GM12878 (cell line): ENCODE data around the gene LTBP3. TPM values are rescaled to one million over a fixed set of nuclear protein-coding genes. Genes with fewer than 3 reads are reported as not detected.
A peak's percentile ranks its signal among the peaks of the same experiment; 100 is the strongest.

Experiments
- ATAC-seq: fragments of 200-7000 bp; cut with Tn5 transposase; 3 replicates; pipeline ENCODE4 v1.9.1; 2020; ENCODE audit warnings: mild to moderate bottlenecking, moderate library complexity
- BruUV-seq: library from RNA; stranded (reverse); fragments of 400-500 nt; replicated peaks from 2 replicates; lab custom pipeline; 2021; lab: Mats Ljungman, UMichigan
- CTCF ChIA-PET: fragments of 300-600 bp; sonication (Branson Sonifier 250); formaldehyde crosslinking; extraction: SDS; loops from one replicate; lab custom pipeline; 2021; ENCODE audit warnings: inconsistent platforms; lab: Yijun Ruan, JAX
- POLR2A ChIA-PET: fragments of 350-600 bp; formaldehyde crosslinking; extraction: SDS; loops from one replicate; lab custom pipeline; 2021; ENCODE audit warnings: inconsistent platforms; lab: Charles Lee
- RAD21 ChIA-PET: fragments of 300-600 bp; sonication (Branson Sonifier 250); formaldehyde crosslinking; loops from one replicate; lab custom pipeline; 2023; ENCODE audit warnings: antibody characterized with exemption; ENCODE audit not compliant: unreplicated experiment; lab: Charles Lee
- SMC1A ChIA-PET: fragments of 300-600 bp; sonication (Branson Sonifier 250); formaldehyde crosslinking; loops from one replicate; lab custom pipeline; 2023; ENCODE audit not compliant: unreplicated experiment, uncharacterized antibody; lab: Charles Lee
- DNase-seq: peaks from one replicate; pipeline ENCODE4 v3.0.0-alpha.2; 2011; ENCODE audit warnings: low read depth, low spot score
- FAIRE-seq: peaks from 3 replicates; lab custom pipeline; 2011; peaks lifted over from hg19 to GRCh38; lab: Jason Lieb, UNC
- H2AFZ ChIP-seq: 2 replicates; pipeline ENCODE4 v1.6.0; 2011; ENCODE audit warnings: low read depth, low read length, control low read depth; ENCODE audit not compliant: control insufficient read depth
- H3K27ac ChIP-seq: 2 replicates; pipeline ENCODE4 v1.5.1; 2011; ENCODE audit warnings: control low read depth; ENCODE audit not compliant: control insufficient read depth, insufficient read depth
- H3K27me3 ChIP-seq, 2 experiments: replicated peaks in 1 of 2; 2 replicates each; pipeline versions ENCODE4 v1.6.0 to v1.6.1; 2011; ENCODE audit warnings: low read length in 1 of 2; ENCODE audit not compliant: control insufficient read depth in 2 of 2, insufficient read depth in 2 of 2
- H3K36me3 ChIP-seq, 2 experiments: 2 replicates each; pipeline ENCODE4 v1.5.1; 2011; ENCODE audit warnings: low read length in 1 of 2; ENCODE audit not compliant: control insufficient read depth in 2 of 2, insufficient read depth in 2 of 2
- H3K4me1 ChIP-seq: 2 replicates; pipeline ENCODE4 v1.6.1; 2011; ENCODE audit warnings: mild to moderate bottlenecking, low read length, moderate library complexity, mixed read lengths; ENCODE audit not compliant: control insufficient read depth, insufficient read depth
- H3K4me2 ChIP-seq: 2 replicates; pipeline ENCODE4 v1.6.0; 2011; ENCODE audit warnings: control low read depth; ENCODE audit not compliant: control insufficient read depth, insufficient read depth
- H3K4me3 ChIP-seq: fragments of 200-600 bp; sonication (generic); 2 replicates; pipeline ENCODE4 v1.5.1; 2016
- H3K79me2 ChIP-seq: 2 replicates; pipeline ENCODE4 v1.6.0; 2011; ENCODE audit warnings: low read length; ENCODE audit not compliant: control insufficient read depth, insufficient read depth
- H3K9ac ChIP-seq: 2 replicates; pipeline ENCODE4 v1.8.0; 2011; ENCODE audit warnings: low read length, control low read depth, mixed read lengths; ENCODE audit not compliant: control insufficient read depth, insufficient read depth
- H3K9me3 ChIP-seq: replicated peaks from 3 replicates; pipeline ENCODE4 v1.5.1; 2011; ENCODE audit warnings: mild to moderate bottlenecking, low read length; ENCODE audit not compliant: control insufficient read depth, insufficient read depth
- H4K20me1 ChIP-seq: 2 replicates; pipeline ENCODE4 v1.6.0; 2011; ENCODE audit not compliant: control insufficient read depth, insufficient read depth
- DPF2 ChIP-seq: fragments of 450-650 bp; IDR thresholded peaks from 2 replicates; pipeline ENCODE4 v1.6.1; 2017; ENCODE audit warnings: mild to moderate bottlenecking
- GABPA ChIP-seq: IDR thresholded peaks from 2 replicates; pipeline ENCODE4 v1.6.1; 2014; ENCODE audit warnings: antibody characterized with exemption, low read depth, mild to moderate bottlenecking, inconsistent platforms
- KAT2A ChIP-seq: conservative IDR thresholded peaks from 2 replicates; pipeline ENCODE4 v1.6.1; 2011; ENCODE audit warnings: low read depth, low read length; ENCODE audit not compliant: control insufficient read depth
- LARP7 ChIP-seq: fragments of 450-650 bp; IDR thresholded peaks from 2 replicates; pipeline ENCODE4 v1.6.1; 2017; ENCODE audit warnings: mild to moderate bottlenecking
- POLR2A ChIP-seq: IDR thresholded peaks from 2 replicates; pipeline ENCODE4 v1.6.1; 2011; ENCODE audit warnings: low read depth, mild to moderate bottlenecking, low read length
- REST ChIP-seq: IDR thresholded peaks from 2 replicates; pipeline ENCODE4 v1.6.1; 2012; ENCODE audit warnings: mild to moderate bottlenecking, low read depth, low read length
- SREBF1 ChIP-seq: IDR thresholded peaks from 2 replicates; pipeline ENCODE4 v1.6.1; 2012; ENCODE audit warnings: mild to moderate bottlenecking, low read length
- SUPT20H ChIP-seq: IDR thresholded peaks from 2 replicates; pipeline ENCODE4 v1.6.1; 2011; ENCODE audit warnings: low read depth, mild to moderate bottlenecking, low read length, moderate library complexity, borderline replicate concordance; ENCODE audit not compliant: control insufficient read depth
- ZBED1 ChIP-seq: IDR thresholded peaks from 2 replicates; pipeline ENCODE4 v1.6.1; 2016; ENCODE audit warnings: borderline replicate concordance
- WGBS: methylation state at CpG from one replicate; pipeline ENCODE4 v1.1.6; 2016; ENCODE audit warnings: low lambda C conversion rate; ENCODE audit not compliant: insufficient replicate concordance, insufficient coverage; ENCODE audit errors: missing lambda C conversion rate; 5-methylcytosine and 5-hydroxymethylcytosine counted together
- in situ Hi-C: fragments of 300-500 bp; cut with MboI; formaldehyde crosslinking; loops from 9 replicates; pipeline ENCODE4 v1.14.3; 2018; ENCODE audit warnings: mixed read lengths
- intact Hi-C: fragments of 100-400 bp; cut with micrococcal nuclease; formaldehyde crosslinking; loops from one replicate; pipeline ENCODE4 v1.14.2; 2022; ENCODE audit not compliant: unreplicated experiment
- polyA plus RNA-seq, 11 experiments: library from polyadenylated mRNA; depleted of rRNA in 4 of 11; unstranded in 6 of 11; stranded (reverse) in 5 of 11; fragments of >200 nt; fragmentation: Nextera tagmentation in 4 of 11; fragmentation: Illumina TruSeq in 1 of 11; extraction: Ambion mirVana in 4 of 11; extraction: Trizol in 1 of 11; gene quantifications; 1 replicate in 1 of 11; 2 replicates in 10 of 11; pipeline versions ENCODE4 v1.2.1 to v1.2.3, GENCODE V29; 2011 to 2016; ENCODE audit warnings: inconsistent platforms in 2 of 11, missing spikeins in 2 of 11, low read depth in 1 of 11
- total RNA-seq, 4 experiments: library from RNA; depleted of rRNA in 3 of 4; stranded (reverse); fragments of >200 nt in 3 of 4; fragmentation: Illumina TruSeq in 1 of 4; extraction: Trizol in 1 of 4; gene quantifications; 2 replicates each; pipeline versions ENCODE4 v1.2.1 to v1.2.3, GENCODE V29; 2013 to 2021
- TF ChIP-seq, protein P1 (sequence below): fragments of 450-650 bp; IDR thresholded peaks from 2 replicates; pipeline ENCODE4 v1.6.1; 2018; ENCODE audit warnings: borderline replicate concordance, mild to moderate bottlenecking; ENCODE audit not compliant: partially characterized antibody

Gene LTBP3
- total and polyA plus RNA-seq, 10 of the 15 experiments (the other 5 are each of a cell fraction or from before 2014, with no cell fraction given): 2.2 to 12.2 (median 6.2) TPM; not detected in 2

DNA sequence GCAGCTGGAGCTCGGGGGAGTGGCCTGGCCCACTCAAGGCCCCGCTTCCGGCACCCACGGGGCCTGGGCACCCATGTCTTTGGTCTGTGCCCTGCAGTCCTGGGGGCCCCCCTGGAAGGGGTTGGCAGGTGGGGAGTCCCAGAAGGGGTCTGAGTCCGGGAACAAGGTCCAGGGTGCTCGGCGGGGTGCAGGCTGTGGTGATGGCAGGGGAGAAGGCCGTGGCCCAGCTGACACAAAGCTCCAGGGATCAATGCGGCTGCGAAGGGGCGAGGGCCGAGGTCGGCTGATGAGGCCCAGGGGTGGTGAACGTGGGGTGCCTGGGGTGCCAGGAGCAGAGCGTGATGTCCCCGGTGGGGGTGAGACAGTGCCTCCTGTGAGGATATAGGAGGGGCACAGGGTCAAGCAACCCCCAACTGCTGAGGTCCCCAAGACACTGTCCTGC, 40.1 kb upstream of the LTBP3 start:
- POLR2A ChIA-PET: interaction anchor here (1.5 kb wide), 1 partner anchor 14 kb away, joined by 3 read pairs; no protein-coding TSS in a partner anchor

GRCh38 chr11:65596520-65596919, 38.4 kb upstream of the LTBP3 start:
- CTCF ChIA-PET: interaction anchor here (1.4 kb wide), 1 partner anchor 20 kb away, joined by 3 read pairs; the partner anchor contains the start of gene EHBP1L1
- RAD21 ChIA-PET: no interaction called here
- BruUV-seq: no TSS peak
- Histone ChIP-seq H3K27ac (no peak overlapping the region), H3K79me2 (no peaks in the 10 kb centered on the region), H3K4me3 (no peak overlapping the region), H3K9me3 (no peaks in the 10 kb centered on the region), H3K4me2 (no peak overlapping the region), H3K36me3 (peaks cover 1 to 3% of the 10 kb centered on the region in 2 experiments; a peak in 3 of 4 replicates), H3K27me3 (no peaks in the 10 kb centered on the region), H3K4me1 (no peaks in the 10 kb centered on the region), H3K9ac (no peak overlapping the region), H4K20me1 (no peaks in the 10 kb centered on the region), H2AFZ (no peak overlapping the region)
- SMC1A ChIA-PET: interaction anchor here (2.0 kb wide), 1 partner anchor 23 kb away, joined by 6 read pairs; the partner anchor contains the start of gene FAM89B
- POLR2A ChIA-PET: interaction anchor here (0.5 to 0.9 kb wide), 4 partner anchors 9 to 542 kb away, joined by 3 to 4 read pairs (median 4); no protein-coding TSS in a partner anchor
- TF ChIP-seq KAT2A (no peak), SUPT20H (no peak), ZBED1 (no peak), REST (no peak), DPF2 (no peak), LARP7 (no peak), GABPA (no peak)
- TF ChIP-seq, protein P1, sequence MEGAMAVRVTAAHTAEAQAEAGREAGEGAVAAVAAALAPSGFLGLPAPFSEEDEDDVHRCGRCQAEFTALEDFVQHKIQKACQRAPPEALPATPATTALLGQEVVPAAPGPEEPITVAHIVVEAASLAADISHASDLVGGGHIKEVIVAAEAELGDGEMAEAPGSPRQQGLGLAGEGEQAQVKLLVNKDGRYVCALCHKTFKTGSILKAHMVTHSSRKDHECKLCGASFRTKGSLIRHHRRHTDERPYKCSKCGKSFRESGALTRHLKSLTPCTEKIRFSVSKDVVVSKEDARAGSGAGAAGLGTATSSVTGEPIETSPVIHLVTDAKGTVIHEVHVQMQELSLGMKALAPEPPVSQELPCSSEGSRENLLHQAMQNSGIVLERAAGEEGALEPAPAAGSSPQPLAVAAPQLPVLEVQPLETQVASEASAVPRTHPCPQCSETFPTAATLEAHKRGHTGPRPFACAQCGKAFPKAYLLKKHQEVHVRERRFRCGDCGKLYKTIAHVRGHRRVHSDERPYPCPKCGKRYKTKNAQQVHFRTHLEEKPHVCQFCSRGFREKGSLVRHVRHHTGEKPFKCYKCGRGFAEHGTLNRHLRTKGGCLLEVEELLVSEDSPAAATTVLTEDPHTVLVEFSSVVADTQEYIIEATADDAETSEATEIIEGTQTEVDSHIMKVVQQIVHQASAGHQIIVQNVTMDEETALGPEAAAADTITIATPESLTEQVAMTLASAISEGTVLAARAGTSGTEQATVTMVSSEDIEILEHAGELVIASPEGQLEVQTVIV: no peak
- no peak for ATAC-seq
- no peak for FAIRE-seq
- in situ Hi-C loops: no loop called here
- no peak for DNase-seq
- intact Hi-C loops: no loop called here
- 67% methylated on average over 6 of the region's 6 CpGs for WGBS

More for the DNA sequence above, 40.1 kb upstream of the LTBP3 start:
- H3K27ac ChIP-seq: no peak overlapping the region
- TF ChIP-seq SREBF1 (no peak), POLR2A (peak; percentile 38)
- intact Hi-C loops (no loop called here), in situ Hi-C loops (no loop called here)
- ChIA-PET SMC1A (interaction anchor here (1.8 kb wide), 1 partner anchor 9 kb away, joined by 7 read pairs; no protein-coding TSS in a partner anchor), CTCF (interaction anchor here (1.5 kb wide), 1 partner anchor 25 kb away, joined by 6 read pairs; no protein-coding TSS in a partner anchor), RAD21 (no interaction called here)
- no peaks in the 10 kb centered on the region for H3K27me3 ChIP-seq
- peaks cover 0 to 3% of the 10 kb centered on the region in 2 experiments; a peak in 3 of 4 replicates for H3K36me3 ChIP-seq
- no peak overlapping the region for H3K9ac ChIP-seq
- H3K9me3 ChIP-seq: no peaks in the 10 kb centered on the region
- FAIRE-seq (no peak), DNase-seq (no peak), ATAC-seq (no peak)
- no peaks in the 10 kb centered on the region for H3K4me1 ChIP-seq
- H4K20me1 ChIP-seq: no peaks in the 10 kb centered on the region
- H3K4me2 ChIP-seq: no peak overlapping the region
- no TSS peak for BruUV-seq
- no peak overlapping the region for H2AFZ ChIP-seq
- H3K79me2 ChIP-seq: no peaks in the 10 kb centered on the region
- 87% methylated on average over 16 of the region's 16 CpGs for WGBS
- H3K4me3 ChIP-seq: no peak overlapping the region
